IgD-negative memory B cell (primary cell): ENCODE measurements around the gene CDC42BPA. TPM values are rescaled to one million over a fixed set of nuclear protein-coding genes. Genes with fewer than 3 reads are reported as not detected.

Experiments used
- H3K27ac Mint-ChIP-seq, 3 donors: one replicate each; pipeline ENCODE4 v1.8.0; 2020 to 2022; ENCODE audit warnings: mild to moderate bottlenecking in 3 of 3, mixed read lengths in 3 of 3, moderate library complexity in 1 of 3
- H3K27me3 Mint-ChIP-seq: one replicate; pipeline ENCODE4 v1.8.0; 2021; ENCODE audit warnings: mixed read lengths
- H3K36me3 Mint-ChIP-seq: one replicate; pipeline ENCODE4 v1.8.0; 2020; ENCODE audit warnings: mild to moderate bottlenecking, mixed read lengths
- H3K4me1 Mint-ChIP-seq, 3 donors: one replicate each; pipeline ENCODE4 v1.8.0; 2020 to 2022; ENCODE audit warnings: mixed read lengths in 3 of 3, mild to moderate bottlenecking in 1 of 3
- H3K4me3 Mint-ChIP-seq, 4 donors: one replicate each; pipeline ENCODE4 v1.8.0; 2020 to 2022; ENCODE audit warnings: mild to moderate bottlenecking in 4 of 4, mixed read lengths in 4 of 4, moderate library complexity in 3 of 4
- H3K9me3 Mint-ChIP-seq, 3 donors: one replicate each; pipeline ENCODE4 v1.8.0; 2020 to 2021; ENCODE audit warnings: mixed read lengths in 3 of 3, mild to moderate bottlenecking in 1 of 3
- polyA plus RNA-seq: library from polyadenylated mRNA; unstranded; fragments of 300-500 nt; fragmentation: Illumina TruSeq; gene quantifications from one replicate; pipeline ENCODE4 v1.2.3, GENCODE V29; 2021

The CDC42BPA gene
- polyA plus RNA-seq, 1 donor from 2014 or later = not detected

DNA sequence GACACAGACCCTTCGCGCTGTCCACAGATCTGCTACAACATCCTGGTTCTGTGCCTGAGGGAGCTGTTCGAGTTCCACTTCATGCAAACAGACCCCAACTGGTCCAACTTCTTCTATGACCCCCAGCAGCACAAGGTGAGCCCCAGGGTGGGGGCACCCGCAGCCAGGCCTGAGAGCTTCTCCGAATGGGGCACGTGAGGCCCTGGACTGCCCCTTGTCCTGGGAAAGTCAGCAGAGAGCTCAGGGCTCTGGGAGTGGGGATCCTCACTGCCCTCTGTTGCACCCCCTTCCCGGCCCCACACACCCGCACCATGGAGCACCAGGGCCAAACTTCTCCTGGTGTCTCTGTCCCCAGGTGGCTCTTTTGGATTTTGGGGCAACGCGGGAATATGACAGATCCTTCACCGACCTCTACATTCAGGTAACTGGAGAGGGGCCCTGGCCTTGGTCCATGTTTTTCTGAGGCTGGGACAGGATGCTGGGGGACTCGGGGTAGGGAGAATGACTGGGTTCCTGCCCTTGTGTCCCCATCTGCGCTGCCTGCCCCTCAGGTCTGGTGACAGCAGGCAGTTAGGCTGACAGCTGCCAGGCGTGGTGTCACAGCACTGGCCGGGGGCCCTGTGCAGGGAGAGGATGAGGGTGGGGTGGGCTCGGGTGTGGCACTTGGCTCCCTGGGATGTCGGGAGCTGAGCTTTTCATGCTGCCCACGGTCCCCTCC lies 333.6 kb downstream of the CDC42BPA start:
- no peaks in the 10 kb centered on the region for H3K27me3 Mint-ChIP-seq
- no peaks in the 10 kb centered on the region for H3K9me3 Mint-ChIP-seq
- peak overlapping the region in 1 of 3 donors; percentile 16 for H3K27ac Mint-ChIP-seq

DNA sequence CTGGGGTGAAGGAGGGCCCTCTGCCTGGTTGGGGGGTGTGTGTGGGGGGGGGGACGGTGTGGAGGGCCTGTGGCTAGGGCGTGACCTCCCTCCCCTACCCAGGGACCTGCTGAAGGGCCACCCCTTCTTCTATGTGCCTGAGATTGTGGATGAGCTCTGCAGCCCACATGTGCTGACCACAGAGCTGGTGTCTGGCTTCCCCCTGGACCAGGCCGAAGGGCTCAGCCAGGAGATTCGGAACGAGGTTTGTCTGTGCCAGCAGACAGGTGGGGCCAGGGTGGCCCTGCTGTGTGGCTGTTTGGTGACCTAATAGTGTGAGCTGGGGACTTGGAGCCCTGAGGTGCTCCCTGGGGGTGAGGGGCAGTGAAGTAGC lies 334.3 kb downstream of the CDC42BPA start:
- Mint-ChIP-seq H3K9me3 (no peaks in the 10 kb centered on the region), H3K4me3 (no peak overlapping the region), H3K36me3 (peaks cover 11% of the 10 kb centered on the region), H3K27ac (peak overlapping the region in 1 of 3 donors; percentile 16), H3K27me3 (no peaks in the 10 kb centered on the region), H3K4me1 (peaks cover 0 to 2% (median 0%) of the 10 kb centered on the region in 3 donors)

More for the DNA sequence above, 333.6 kb downstream of the CDC42BPA start:
- Mint-ChIP-seq H3K4me3 (no peak overlapping the region), H3K4me1 (peaks cover 5 to 9% (median 6%) of the 10 kb centered on the region in 3 donors), H3K36me3 (peaks cover 11% of the 10 kb centered on the region)

DNA sequence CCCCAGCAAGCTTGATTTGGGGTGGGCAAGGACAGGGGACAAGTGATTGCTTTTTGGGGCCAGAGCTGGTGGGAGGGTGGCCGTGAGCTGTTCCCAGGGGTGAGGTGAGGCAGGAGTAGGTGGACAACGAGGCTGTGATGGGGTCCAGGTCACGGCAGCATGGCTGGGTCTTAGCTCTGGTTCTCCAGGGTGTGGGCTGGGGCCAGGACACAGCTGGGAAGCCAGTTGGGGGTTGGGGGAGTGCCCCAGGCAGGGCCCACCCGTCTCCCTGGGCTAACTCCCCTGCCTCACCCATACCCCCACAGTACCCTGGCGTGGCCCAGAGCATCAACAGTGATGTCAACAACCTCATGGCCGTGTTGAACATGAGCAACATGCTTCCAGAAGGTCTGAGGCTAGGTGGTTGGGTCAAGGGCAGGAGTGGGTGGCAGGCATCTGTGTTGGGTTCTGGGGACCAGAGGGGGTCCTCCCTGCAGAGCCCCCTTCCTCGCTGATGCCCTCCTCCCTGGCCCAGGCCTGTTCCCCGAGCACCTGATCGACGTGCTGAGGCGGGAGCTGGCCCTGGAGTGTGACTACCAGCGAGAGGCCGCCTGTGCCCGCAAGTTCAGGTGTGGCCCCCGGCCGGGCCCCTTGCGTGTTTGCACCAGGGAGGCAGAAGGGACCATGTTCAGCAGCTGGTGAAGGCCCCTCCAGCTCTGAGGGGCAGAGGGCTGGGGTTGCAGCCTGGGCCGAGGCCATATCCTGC lies 334.9 kb downstream of the CDC42BPA start:
- Mint-ChIP-seq H3K4me1 (no peaks in the 10 kb centered on the region), H3K4me3 (no peak overlapping the region), H3K9me3 (no peaks in the 10 kb centered on the region), H3K27ac (peak overlapping the region in 1 of 3 donors; percentile 36), H3K27me3 (no peaks in the 10 kb centered on the region), H3K36me3 (peaks cover 11% of the 10 kb centered on the region)

DNA sequence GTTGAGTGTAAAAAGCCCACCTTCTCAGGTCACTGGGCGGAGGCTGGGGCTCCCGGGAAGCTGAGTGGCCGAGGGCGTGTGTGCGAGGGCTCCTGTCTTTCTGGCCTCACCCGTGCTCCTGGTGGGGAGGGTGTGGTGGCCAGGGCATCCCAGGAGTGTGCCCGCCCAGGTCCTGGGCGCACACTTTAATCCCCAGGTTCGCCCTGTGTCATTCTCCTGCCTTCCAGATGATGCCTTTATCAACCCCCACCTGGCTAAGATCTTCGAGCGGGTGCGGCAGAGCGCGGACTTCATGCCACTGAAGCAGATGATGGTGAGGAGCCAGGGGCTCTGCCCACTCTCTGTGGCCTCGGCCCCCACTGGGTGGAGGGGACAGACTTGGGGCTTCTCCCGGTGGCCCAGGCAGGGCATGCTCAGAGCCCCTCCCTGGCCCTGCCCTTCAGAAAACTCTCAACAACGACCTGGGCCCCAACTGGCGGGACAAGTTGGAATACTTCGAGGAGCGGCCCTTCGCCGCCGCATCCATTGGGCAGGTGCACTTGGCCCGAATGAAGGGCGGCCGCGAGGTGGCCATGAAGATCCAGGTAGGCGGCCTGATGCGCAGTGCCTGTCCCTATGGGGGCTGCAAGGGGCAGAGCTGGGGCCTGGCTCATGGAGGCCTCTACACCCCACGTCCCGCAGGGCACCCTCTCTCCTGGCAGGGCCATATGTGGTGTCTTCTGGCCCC lies 335.7 kb downstream of the CDC42BPA start:
- no peaks in the 10 kb centered on the region for H3K9me3 Mint-ChIP-seq
- H3K4me3 Mint-ChIP-seq = peak overlapping the region in 1 of 4 donors; percentile 28
- no peaks in the 10 kb centered on the region for H3K4me1 Mint-ChIP-seq
- no peaks in the 10 kb centered on the region for H3K27me3 Mint-ChIP-seq
- peak overlapping the region in 1 of 3 donors; percentile 36 for H3K27ac Mint-ChIP-seq
- peaks cover 11% of the 10 kb centered on the region for H3K36me3 Mint-ChIP-seq

DNA sequence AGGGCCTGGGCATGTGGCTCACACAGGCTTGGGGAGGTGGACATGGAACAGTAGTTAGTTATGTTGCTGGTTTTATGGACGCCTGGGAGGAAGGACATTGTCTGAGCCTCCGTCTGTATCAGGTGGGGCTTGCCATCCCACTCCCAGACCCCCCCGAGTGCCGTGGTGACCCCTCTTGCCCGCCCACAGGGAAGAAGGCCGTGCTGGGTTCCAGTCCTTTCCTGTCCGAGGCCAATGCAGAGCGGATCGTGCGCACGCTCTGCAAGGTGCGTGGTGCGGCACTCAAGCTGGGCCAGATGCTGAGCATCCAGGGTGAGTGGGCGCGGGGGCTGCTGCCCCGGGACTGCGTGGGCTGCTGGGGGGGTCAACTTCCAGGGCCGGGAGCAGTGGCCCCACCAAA lies 336.5 kb downstream of the CDC42BPA start:
- no peaks in the 10 kb centered on the region for H3K27me3 Mint-ChIP-seq
- H3K36me3 Mint-ChIP-seq = peaks cover 8% of the 10 kb centered on the region
- H3K4me1 Mint-ChIP-seq = no peaks in the 10 kb centered on the region
- H3K9me3 Mint-ChIP-seq = no peaks in the 10 kb centered on the region
- no peak overlapping the region for H3K27ac Mint-ChIP-seq
- H3K4me3 Mint-ChIP-seq = no peak overlapping the region

DNA sequence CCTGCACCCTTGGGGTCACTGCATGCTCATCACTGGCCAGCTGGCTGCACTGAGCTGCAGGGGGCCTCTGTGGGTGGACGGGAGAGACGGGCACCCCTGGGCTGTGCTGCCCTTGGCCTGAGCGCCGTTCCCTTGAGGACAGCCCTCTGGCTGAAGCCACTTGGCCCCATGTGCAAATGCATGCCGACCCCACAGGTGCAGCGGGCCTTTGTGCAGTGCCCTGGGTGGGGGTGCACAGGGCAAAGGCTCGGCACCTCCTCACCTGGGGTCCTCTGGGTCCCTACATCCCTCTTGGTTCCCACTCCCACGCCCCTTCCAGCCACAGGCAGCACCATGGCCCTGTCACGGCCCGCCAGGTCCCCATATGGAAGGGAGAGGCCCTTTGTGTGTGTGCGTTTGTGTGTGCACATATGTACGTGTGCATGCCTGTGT lies 336.9 kb downstream of the CDC42BPA start:
- Mint-ChIP-seq H3K27me3 (no peaks in the 10 kb centered on the region), H3K4me1 (no peaks in the 10 kb centered on the region), H3K4me3 (no peak overlapping the region), H3K27ac (no peak overlapping the region), H3K9me3 (no peaks in the 10 kb centered on the region), H3K36me3 (peaks cover 4% of the 10 kb centered on the region)

DNA sequence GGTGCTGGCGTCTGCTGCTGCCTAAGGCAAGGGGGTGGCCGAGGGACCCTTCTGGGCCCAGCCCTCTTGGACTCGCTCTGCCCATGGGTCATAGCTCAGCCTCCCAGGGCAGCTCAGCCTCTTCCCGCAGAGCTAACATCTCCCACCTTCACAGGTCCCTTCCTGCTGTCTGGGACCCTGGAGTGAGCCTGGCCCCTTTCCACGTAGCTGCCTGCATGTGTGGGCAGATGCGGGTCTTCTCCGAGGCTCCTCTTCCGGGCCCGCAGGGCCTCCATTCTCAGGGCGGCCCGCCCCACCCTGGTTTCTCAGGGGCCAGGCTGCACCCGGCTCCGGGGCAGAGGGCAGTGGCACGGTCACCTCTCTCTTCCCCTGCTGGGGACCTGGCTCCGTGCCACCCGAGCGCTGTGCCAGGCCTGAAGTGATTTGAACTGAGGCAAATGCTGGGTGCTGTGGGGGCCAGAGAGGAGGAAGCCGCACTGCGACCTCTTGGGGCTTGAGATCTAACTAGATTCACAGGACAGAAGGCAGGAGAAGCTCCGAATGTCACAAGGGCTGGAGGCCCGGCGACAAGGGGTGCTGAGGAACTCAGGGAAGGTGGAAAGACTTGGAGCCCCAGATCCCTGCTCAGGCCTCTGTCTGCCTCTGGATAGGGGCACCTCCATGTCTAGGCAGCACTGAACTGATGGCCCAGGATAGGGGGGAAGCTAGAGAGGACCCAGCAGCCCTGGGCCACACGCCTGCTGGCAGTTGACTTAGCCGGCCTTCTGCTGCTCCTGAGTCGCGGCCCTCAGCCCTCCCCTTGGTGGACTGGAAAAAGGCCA lies 337.5 kb downstream of the CDC42BPA start:
- no peak overlapping the region for H3K27ac Mint-ChIP-seq
- no peaks in the 10 kb centered on the region for H3K27me3 Mint-ChIP-seq
- no peaks in the 10 kb centered on the region for H3K4me1 Mint-ChIP-seq
- no peaks in the 10 kb centered on the region for H3K36me3 Mint-ChIP-seq
- no peaks in the 10 kb centered on the region for H3K9me3 Mint-ChIP-seq
- H3K4me3 Mint-ChIP-seq = no peak overlapping the region

DNA sequence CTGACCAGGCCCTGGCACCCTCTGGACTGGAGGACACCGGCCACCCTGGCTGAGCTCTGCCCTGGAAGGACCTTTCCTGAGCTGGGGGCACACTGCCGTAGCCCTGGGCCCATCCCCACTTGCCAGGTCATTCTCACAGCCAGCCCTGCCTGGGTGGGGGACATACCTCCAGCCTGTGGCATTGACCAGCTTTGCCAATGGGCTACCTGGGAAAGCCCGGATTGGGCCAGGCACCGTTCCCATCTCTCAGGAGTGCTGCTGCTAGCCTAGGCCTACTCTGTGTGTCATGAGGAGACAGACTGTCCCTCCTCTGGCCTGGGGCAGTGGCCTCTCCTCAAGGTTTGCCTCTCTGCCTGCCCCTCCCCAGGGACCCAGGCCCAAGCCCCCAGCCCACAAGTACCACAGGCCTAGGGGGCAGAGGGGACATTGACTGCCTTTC lies 338.2 kb downstream of the CDC42BPA start:
- no peak overlapping the region for H3K4me3 Mint-ChIP-seq
- no peak overlapping the region for H3K27ac Mint-ChIP-seq
- no peaks in the 10 kb centered on the region for H3K36me3 Mint-ChIP-seq

DNA sequence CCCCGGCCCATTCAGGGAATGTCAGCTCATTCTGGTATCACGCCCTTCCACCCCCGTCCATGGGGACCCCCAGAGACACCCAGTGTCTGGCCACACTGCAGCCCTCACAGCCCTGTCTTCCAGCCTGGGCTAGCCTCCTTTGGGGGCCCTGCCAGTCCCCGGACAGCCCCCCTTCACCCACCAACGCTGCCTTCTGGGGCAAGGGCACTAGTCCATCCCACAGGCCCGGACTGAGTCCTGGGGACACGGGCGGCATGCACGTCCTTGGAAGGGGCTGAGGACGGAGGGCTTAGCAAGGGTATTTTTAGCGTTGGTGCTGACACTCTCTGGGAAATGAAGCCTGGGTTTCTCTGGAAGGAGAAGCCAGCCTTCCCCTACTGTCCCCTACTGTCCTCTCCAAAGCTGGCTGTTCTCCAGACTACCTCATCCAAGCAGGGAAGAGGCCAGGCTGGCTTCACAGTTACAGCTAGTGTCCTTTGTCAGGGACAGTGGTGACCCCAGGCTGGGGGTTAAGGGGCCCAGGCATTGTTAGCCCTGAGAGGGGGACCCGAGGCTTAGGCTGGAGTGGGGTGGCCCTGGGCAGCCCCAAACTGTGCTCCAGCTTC lies 338.7 kb downstream of the CDC42BPA start:
- no peak overlapping the region for H3K4me3 Mint-ChIP-seq
- H3K27ac Mint-ChIP-seq = no peak overlapping the region
- no peaks in the 10 kb centered on the region for H3K9me3 Mint-ChIP-seq
- no peaks in the 10 kb centered on the region for H3K4me1 Mint-ChIP-seq
- H3K36me3 Mint-ChIP-seq = peaks cover 2% of the 10 kb centered on the region
- H3K27me3 Mint-ChIP-seq = no peaks in the 10 kb centered on the region

More for the DNA sequence above, 338.2 kb downstream of the CDC42BPA start:
- Mint-ChIP-seq H3K27me3 (no peaks in the 10 kb centered on the region), H3K9me3 (no peaks in the 10 kb centered on the region), H3K4me1 (no peaks in the 10 kb centered on the region)

DNA sequence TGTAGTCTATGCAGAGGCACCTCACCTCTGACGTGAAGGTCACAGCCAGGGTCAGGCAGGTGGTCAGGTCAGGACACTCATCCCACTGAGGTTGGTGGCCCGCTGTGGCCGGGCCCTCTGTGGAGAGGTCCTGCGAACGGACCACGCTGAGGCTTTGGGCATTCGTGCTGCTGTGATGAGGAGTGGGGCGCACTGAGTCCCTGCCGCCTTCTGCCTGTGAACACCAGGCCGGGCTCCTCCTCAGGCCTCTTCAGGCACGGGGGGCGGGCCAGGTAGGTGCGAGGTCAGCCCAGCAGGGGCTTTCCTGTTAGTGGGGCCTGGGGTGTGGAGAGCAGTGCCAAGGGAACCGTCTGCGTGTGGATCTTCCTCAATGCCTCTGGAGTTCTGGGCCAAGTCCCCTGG lies 339.2 kb downstream of the CDC42BPA start:
- no peaks in the 10 kb centered on the region for H3K9me3 Mint-ChIP-seq
- no peaks in the 10 kb centered on the region for H3K27me3 Mint-ChIP-seq
- H3K27ac Mint-ChIP-seq = no peak overlapping the region
- H3K4me1 Mint-ChIP-seq = no peaks in the 10 kb centered on the region
- H3K4me3 Mint-ChIP-seq = no peak overlapping the region
- H3K36me3 Mint-ChIP-seq = peaks cover 2% of the 10 kb centered on the region

DNA sequence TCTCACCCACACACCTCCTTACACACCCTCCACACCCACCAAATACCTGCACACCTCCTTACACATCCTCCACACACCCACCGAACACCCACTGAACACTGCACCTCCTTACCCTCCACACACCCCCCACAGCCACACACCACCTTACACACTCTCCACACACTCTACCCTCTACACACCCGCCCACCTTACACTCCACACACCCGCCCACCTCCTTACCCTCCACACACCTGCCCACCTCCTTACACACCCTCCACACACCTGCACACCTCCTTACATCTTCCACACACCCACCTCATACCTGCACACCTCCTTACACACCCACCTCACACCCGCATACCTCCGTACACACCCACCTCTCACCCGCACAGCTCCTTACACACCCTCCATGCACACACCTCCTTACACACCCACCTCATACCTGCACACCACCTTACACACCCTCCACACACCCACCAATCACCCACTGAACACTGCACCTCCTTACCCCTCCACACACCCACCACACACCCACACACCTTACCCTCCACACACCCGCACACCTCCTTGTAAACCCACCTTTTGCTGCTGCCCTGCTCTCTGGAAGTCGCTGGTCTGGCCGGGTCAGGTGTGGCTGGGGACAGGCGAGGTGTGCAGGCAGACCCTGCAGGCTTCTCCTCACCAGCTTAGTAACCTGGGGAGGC lies 339.7 kb downstream of the CDC42BPA start:
- no peak overlapping the region for H3K4me3 Mint-ChIP-seq
- no peaks in the 10 kb centered on the region for H3K9me3 Mint-ChIP-seq
- no peaks in the 10 kb centered on the region for H3K4me1 Mint-ChIP-seq
- peaks cover 2% of the 10 kb centered on the region for H3K36me3 Mint-ChIP-seq
- no peak overlapping the region for H3K27ac Mint-ChIP-seq
- H3K27me3 Mint-ChIP-seq = no peaks in the 10 kb centered on the region

DNA sequence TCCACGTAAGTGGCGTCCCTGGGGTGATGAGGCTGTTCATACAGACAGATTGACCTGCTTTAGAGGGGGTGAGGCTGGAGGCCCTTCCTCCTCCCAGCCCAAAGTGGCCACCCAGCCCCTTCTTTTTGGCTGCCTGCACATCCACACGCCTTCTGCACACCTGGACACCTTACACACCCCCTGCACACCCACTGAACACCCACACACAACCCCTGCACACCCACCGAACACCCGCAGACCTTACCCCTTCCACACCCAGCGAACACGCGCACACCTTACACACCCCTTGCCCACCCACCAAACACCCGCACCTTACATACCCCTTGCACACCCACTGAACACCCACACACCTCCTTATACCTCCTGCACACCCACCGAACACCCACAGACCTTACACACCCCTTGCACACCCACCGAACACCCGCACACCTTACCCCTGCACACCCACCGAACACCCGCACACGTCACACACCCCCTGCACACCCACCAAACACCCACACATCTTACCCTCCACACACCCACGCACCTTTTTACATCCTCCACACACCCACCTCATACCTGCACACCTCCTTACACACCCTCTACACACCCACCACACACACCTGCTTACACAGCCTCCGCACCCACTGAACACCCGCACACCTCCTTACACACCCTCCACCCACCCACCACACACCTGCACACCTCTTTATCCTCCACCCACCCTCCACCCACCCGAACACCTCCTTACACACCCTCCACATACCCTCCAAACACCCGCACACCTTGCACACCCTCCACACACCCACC lies 340.5 kb downstream of the CDC42BPA start:
- Mint-ChIP-seq H3K4me1 (no peaks in the 10 kb centered on the region), H3K4me3 (no peak overlapping the region), H3K9me3 (no peaks in the 10 kb centered on the region), H3K27me3 (no peaks in the 10 kb centered on the region), H3K27ac (no peak overlapping the region), H3K36me3 (peaks cover 2% of the 10 kb centered on the region)

DNA sequence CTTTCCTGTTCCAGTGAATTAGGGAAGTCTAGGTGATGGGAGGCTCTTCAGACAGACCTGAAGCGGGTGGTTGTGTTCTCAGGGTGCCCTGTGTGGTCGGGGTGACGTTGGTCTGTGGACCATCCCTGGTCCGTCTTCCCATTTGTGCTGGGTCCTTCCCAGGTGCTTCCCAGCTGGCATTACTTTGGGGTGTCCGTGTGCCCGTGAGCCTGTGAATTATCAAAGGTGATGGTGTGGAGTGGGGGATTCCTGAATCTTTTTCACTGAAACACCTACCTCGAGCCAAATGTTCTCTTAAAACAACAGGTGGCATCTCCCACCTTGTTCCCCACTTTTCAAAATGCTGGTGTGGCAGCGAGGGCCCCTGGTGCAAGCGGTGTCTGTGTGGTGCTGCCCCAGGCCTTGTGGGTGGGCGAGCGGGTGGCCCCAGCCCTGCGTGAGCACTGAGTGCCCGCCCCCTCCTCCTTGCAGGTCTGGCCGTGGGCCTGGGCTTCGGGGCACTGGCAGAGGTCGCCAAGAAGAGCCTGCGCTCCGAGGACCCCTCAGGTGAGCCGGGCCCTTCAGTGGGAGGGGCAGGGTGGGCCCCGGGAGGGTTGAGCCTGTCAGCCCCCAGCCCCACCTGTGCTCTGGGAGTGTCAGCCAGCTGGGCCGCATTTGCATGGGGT lies 341.2 kb downstream of the CDC42BPA start:
- Mint-ChIP-seq H3K4me3 (no peak overlapping the region), H3K36me3 (peaks cover 2% of the 10 kb centered on the region), H3K27me3 (no peaks in the 10 kb centered on the region), H3K4me1 (peaks cover 0 to 1% (median 1%) of the 10 kb centered on the region in 3 donors), H3K9me3 (no peaks in the 10 kb centered on the region), H3K27ac (no peak overlapping the region)
